C4-2B (cell line): Measurements from ENCODE around the gene RNLS.

Experiments
- ZFX ChIP-seq: fragments of 450-650 bp; IDR thresholded peaks from 2 replicates; pipeline ENCODE4 v1.6.1; 2017
- TF ChIP-seq, protein P1 (sequence below): fragments of 450-650 bp; conservative IDR thresholded peaks from 2 replicates; pipeline ENCODE4 v1.5.1; 2017; ENCODE audit warnings: mild to moderate bottlenecking

DNA sequence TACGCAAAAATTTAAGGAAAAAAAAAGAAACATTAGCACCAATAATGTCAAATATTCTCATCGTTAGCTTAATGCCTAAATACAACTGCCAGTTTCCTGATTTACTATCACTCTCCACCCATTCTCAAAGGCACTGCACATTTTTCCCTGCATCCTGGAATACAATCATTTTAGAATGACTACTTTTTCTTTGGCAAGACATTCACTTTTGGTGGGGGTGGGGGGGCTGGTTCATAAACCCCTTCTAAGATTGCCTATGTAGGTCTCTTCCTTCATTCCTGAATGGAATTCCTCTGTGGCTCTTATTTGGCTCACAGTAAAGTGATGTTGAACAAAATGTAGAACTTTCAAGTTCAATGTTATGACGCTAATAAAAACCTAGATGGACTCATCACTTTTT is 74.3 kb downstream of the RNLS start:
- TF ChIP-seq, protein P1, sequence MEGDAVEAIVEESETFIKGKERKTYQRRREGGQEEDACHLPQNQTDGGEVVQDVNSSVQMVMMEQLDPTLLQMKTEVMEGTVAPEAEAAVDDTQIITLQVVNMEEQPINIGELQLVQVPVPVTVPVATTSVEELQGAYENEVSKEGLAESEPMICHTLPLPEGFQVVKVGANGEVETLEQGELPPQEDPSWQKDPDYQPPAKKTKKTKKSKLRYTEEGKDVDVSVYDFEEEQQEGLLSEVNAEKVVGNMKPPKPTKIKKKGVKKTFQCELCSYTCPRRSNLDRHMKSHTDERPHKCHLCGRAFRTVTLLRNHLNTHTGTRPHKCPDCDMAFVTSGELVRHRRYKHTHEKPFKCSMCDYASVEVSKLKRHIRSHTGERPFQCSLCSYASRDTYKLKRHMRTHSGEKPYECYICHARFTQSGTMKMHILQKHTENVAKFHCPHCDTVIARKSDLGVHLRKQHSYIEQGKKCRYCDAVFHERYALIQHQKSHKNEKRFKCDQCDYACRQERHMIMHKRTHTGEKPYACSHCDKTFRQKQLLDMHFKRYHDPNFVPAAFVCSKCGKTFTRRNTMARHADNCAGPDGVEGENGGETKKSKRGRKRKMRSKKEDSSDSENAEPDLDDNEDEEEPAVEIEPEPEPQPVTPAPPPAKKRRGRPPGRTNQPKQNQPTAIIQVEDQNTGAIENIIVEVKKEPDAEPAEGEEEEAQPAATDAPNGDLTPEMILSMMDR: no peak
- no peak for TF ChIP-seq ZFX
